GM08714 (cell line): ENCODE data around the gene CYBRD1.
"Not testable (repeated sequence)": the region's sequence is repeated elsewhere in the genome, so short reads cannot be mapped to it uniquely, and the experiment has no call there.

Source experiments
- H3K4me3 ChIP-seq: fragments of 200-500 bp; sonication (Bioruptor generic); 2 replicates; pipeline ENCODE4 v1.5.1; 2014; ENCODE audit warnings: mild to moderate bottlenecking, low read length, inconsistent platforms
- ZNF274 ChIP-seq: IDR thresholded peaks from 2 replicates; pipeline ENCODE4 v1.6.1; 2012; ENCODE audit warnings: mild to moderate bottlenecking, low read depth, low read length

Gene CYBRD1

GRCh38 chr2:171529914-171530313 is 7.6 kb downstream of the CYBRD1 start:
- H3K4me3 ChIP-seq, result no peak overlapping the region

GRCh38 chr2:171530378-171530777 is 8.1 kb downstream of the CYBRD1 start:
- no peak overlapping the region for H3K4me3 ChIP-seq
- TF ChIP-seq ZNF274, result no peak

More at GRCh38 chr2:171529914-171530313, 7.6 kb downstream of the CYBRD1 start:
- no peak for TF ChIP-seq ZNF274

- H3K4me3 ChIP-seq, result not testable (repeated sequence)
Observed at GRCh38 chr2:171530859-171531258, 8.6 kb downstream of the CYBRD1 start.

- H3K4me3 ChIP-seq, result no peak overlapping the region
- TF ChIP-seq ZNF274, result no peak
Observed at GRCh38 chr2:171531291-171531690, 9.0 kb downstream of the CYBRD1 start.

GRCh38 chr2:171531836-171532450 is 9.7 kb downstream of the CYBRD1 start:
- H3K4me3 ChIP-seq, result no peak overlapping the region
- TF ChIP-seq ZNF274, result no peak

GRCh38 chr2:171533331-171533730 is 11.1 kb downstream of the CYBRD1 start:
- no peak for TF ChIP-seq ZNF274

GRCh38 chr2:171535528-171535927 is 13.3 kb downstream of the CYBRD1 start:
- H3K4me3 ChIP-seq, result not testable (repeated sequence)

More at GRCh38 chr2:171533331-171533730, 11.1 kb downstream of the CYBRD1 start:
- no peak overlapping the region for H3K4me3 ChIP-seq

GRCh38 chr2:171540437-171540836 is 18.2 kb downstream of the CYBRD1 start:
- H3K4me3 ChIP-seq, result no peak overlapping the region
- no peak for TF ChIP-seq ZNF274

GRCh38 chr2:171541202-171541887 is 19.1 kb downstream of the CYBRD1 start:
- TF ChIP-seq ZNF274, result no peak
- no peak overlapping the region for H3K4me3 ChIP-seq

GRCh38 chr2:171545086-171545485 is 22.8 kb downstream of the CYBRD1 start:
- TF ChIP-seq ZNF274, result no peak
- no peak overlapping the region for H3K4me3 ChIP-seq

- H3K4me3 ChIP-seq, result no peak overlapping the region
- TF ChIP-seq ZNF274, result no peak
Observed at GRCh38 chr2:171547256-171547655, 25.0 kb downstream of the CYBRD1 start.

GRCh38 chr2:171547720-171548119 is 25.4 kb downstream of the CYBRD1 start:
- TF ChIP-seq ZNF274, result no peak

GRCh38 chr2:171550613-171551012 is 28.3 kb downstream of the CYBRD1 start:
- no peak for TF ChIP-seq ZNF274
- H3K4me3 ChIP-seq, result no peak overlapping the region

More at GRCh38 chr2:171547720-171548119, 25.4 kb downstream of the CYBRD1 start:
- H3K4me3 ChIP-seq, result no peak overlapping the region

- no peak overlapping the region for H3K4me3 ChIP-seq
- TF ChIP-seq ZNF274, result no peak
Observed at GRCh38 chr2:171551836-171552235, 29.6 kb downstream of the CYBRD1 start.

- H3K4me3 ChIP-seq, result no peak overlapping the region
- TF ChIP-seq ZNF274, result no peak
Observed at GRCh38 chr2:171553236-171553635, 31.0 kb downstream of the CYBRD1 start.
